SK-MEL-5 (cell line): ENCODE data around the gene RASL10B. TPM values are rescaled to one million over a fixed set of nuclear protein-coding genes. Genes with fewer than 3 reads are reported as not detected.

ENCODE experiments used
- DNase-seq: peaks from one replicate; pipeline ENCODE4 v3.0.0-alpha.2; 2016; ENCODE audit warnings: low read depth, low spot score
- in situ Hi-C: cut with HindIII; loops from 2 replicates; pipeline ENCODE4 v1.10.0; 2016; ENCODE audit warnings: low sequenced_read_pairs, high pct_unique_total_duplicates, low pct_unique_long_range_greater_than_20kb
- total RNA-seq: library from RNA; depleted of rRNA; stranded (reverse); fragments of >200 nt; shearing (Covaris generic); gene quantifications from 2 replicates; pipeline ENCODE4 v1.2.3, GENCODE V29; 2014; rRNA removed

The RASL10B gene
- total RNA-seq, 1 experiment from 2014 or later = 3.0 TPM

DNA sequence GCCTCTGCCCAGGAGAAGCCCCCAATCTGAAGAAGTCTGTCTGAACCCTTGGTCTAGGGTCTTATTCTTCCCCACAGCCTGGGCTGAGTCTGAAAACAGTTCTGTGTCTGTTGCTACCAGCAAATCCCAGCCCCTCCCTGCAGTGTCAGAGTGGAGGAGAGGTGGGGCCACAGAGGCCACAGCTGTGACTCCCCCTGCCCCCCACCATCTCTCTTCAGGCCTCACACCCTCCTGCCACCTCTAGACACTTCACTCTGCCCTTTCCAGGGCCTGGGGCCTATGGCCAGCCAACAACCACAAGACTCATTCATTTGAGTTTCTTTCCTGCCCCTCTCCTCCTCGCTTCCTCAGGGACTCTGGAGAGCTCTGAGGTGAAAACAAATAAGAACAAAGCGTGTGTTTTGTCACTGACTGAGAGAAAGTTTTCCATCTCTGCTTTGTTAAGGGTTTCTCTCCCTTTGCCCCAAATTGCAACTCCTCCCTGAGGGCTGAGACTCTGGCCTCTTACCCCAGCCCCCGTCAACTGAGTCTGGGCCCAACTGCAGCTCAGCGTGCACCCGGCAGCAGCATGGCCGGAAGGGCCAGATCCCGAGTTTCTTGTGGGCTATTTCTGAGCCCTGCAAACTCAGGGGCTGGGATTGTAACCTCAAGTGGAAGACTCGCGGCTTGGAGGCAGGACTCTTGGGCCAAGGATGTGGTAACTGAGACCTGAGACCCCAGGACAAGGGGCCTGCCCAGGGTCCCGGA is 42.4 kb downstream of the RASL10B start:
- DNase-seq = no peak
- in situ Hi-C loops = no loop called here

DNA sequence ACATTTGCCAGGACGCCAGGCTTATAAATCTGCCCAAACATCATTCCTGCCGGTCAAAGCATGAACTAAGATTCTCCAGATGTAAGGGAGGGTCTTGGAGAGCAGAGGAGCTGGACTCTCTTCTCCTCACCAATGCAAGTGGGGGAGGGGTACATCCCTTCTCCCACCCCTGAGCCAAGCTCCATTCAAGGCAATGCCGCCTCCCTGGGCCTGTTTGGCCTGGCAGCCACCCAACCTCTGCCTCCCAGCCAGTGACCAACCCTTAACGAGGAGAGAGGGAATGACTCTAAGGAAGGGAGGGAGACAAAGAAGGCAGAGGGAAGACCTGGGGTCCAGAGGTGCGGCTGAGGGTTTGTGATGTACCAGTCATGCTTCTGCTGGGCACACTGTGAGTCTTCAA is 43.1 kb downstream of the RASL10B start:
- in situ Hi-C loops = no loop called here
- DNase-seq = no peak

DNA sequence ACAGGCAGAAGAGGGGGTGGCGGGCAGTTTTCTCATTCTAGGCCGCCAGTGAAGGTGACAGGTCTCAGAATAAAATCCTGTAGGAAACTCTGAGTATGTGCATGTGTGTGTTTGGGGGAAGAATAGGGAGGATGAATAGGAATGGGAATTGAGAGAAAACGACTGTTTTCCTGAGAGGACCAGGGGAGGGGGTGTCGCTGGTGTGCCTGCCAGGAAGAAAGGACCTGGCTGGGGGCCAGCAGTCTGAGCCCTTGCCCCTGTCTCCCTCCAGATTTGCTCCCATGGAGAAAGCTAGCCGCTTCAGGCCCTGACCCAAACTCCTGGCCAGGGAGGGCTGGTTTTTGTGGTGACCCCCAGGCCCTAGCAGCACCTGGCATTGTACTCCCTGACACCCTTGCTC is 43.6 kb downstream of the RASL10B start:
- in situ Hi-C loops = no loop called here

DNA sequence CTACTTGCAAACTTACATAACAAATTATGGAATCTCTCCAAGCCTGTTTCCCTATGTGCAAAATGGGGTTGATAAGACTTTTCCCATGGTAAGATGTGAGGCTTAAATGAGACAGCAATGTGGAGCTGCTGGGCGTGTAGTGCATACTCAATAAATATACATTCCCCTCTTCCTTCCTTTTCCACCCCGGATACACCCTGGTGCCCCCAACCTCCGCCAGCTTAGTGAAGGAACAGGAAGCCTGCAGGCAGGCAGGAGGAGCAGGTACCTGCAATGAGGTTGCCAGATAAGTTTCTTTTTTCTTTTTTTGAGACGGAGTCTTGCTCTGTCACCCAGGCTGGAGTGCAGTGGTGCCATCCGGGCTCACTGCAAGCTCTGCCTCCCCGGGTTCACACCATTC is 44.1 kb downstream of the RASL10B start:
- in situ Hi-C loops = no loop called here

More for the DNA sequence above, 43.6 kb downstream of the RASL10B start:
- no peak for DNase-seq

DNA sequence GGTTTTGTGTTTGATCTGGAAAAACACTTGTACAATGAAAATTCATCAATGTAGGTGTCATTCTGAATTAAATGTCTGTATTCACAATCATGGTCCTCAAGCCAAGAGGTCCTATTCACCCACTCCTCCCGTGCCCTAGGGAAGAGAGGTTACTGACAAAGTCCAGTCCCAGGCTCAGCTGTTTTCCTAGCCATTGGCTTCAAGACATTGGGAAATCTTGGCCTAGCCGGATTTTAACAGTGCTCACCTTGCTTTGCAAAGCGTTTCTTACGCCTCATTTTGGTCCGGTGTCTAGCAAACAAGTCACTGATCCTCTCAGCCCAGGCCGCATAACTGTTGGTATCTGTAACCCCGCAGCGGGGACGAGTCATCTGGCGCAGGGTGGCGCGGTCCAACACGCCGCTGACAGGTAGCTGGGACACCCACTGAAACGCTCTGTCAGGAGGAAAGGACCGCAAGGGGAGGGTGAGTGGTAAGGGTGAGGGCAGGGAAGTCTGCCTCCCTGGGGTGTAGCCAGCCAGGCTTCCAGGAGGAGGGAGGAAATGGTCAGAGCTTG is 47.3 kb downstream of the RASL10B start:
- in situ Hi-C loops = no loop called here
- DNase-seq = no peak

More for the DNA sequence above, 44.1 kb downstream of the RASL10B start:
- no peak for DNase-seq

DNA sequence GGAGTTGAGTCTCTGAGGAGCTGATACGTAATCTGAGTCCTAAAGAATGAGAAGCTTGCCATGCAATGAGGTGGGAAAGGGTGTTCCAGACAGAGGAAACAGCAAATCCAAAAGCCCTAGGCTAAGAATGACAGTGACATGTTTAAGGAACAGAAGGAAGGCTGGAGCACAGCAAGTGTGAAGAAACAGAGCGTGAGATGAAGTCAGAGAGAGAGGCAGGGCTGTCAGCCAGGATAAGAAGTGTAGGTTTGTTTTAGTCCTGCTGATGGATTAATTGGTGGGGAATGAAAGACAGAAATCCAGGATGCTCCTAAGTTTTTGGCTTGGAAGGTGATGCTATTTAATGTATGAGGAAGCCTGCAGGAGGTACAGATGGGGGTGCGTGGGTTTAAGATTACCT is 49.5 kb downstream of the RASL10B start:
- in situ Hi-C loops = no loop called here
- no peak for DNase-seq

DNA sequence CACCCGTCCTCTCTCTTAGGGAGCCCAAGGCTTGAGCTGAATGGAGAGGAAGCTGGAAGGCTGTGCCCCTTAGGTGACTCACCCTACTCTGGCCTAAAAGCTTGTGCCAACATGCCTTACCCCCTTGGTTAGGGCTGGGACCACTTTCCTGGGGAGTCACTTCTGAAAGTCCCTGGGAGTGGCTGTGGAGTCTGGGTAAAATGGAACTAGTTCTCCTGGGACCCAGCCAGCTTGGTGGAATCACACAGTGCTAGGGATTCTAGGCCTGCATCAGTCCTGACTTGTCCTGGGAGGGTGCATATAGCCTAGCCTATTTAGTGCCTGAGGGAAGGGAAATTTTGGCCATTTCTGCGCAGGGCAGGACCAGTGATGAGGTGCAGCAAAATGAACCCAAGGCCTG is 53.5 kb downstream of the RASL10B start:
- in situ Hi-C loops = no loop called here
- DNase-seq = no peak

DNA sequence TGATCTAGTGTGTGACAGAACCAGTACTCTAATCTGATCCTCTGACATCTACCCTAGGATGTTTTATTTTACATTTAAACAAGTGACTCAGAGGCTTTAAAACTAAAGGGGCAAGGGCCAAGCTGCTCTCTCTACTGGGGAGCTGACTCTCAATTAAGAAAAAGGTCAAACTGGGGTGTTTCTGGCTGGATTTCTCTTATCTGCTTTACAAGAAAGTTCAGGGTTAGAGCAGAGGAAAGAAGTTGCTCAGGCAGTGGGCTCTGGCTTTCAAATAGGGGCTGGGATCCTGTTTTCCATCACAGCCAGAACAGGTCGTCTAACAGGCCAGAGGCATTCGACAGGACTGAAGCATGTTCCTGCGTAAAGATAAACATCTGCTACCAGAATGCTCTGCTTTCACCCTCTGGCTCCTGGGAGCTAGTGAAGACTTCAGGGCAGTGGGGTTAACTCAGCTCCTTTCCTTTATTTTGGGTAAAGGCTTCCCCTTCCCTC is 55.5 kb downstream of the RASL10B start:
- in situ Hi-C loops = no loop called here
- DNase-seq = no peak

DNA sequence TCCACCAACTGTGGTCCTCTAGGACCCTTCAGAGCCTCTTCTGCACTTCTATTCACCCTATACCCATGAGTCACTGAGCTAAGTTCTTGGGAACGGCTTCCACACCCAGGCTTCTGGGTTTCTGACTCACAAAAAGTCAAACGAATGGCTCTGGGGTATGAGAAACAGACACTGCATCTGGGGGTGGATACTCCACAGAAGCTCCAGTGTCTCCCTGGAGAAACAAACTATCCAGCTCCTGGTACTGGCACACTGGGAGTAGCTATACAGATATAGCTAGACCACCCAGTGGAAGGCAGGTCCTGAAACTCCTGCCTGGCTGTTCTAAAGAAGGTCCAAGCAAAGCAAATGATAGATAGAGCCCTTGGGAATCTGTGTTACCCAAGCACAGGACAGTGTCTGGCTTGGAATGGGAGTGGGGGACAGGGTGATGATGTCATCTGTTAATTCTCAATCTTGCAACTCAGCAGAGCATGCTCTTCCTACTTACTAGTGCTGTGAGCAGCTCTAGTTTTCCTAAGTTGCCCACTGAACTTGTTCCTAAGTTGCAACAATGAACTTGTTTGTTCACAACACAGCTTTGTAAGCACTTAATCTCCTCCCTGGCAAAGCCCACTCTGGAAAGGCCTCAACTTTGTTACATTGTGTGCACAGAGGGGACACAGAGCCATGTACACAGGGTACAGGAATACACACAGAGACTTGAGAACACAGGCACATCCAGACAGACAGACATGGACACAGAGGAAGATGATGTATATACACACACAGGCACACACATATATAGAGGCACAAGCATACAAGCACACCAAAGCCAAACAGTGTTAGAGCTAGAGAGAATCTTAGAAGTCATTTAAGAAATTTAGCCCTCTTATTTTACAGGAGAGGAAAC is 57.3 kb downstream of the RASL10B start:
- DNase-seq = no peak
- in situ Hi-C loops = no loop called here

DNA sequence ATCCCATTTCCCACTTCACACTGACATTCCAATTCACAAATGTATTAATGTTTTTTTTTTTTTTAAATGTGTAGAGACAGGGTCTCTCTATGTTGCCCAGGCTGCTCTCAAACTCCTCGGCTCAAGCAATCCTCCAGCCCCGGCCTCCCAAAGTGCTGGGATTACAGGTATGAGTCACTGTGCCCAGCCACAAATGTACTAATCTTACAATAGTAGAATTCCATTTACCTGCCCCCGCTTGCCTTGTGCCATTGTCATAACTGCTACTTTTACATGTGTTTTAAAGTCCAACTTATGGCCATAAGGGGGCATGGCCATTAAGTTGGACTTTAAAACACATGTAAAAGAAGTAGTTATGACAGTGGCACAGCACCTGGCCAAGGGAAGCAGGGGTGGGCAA is 59.4 kb downstream of the RASL10B start:
- in situ Hi-C loops = no loop called here

DNA sequence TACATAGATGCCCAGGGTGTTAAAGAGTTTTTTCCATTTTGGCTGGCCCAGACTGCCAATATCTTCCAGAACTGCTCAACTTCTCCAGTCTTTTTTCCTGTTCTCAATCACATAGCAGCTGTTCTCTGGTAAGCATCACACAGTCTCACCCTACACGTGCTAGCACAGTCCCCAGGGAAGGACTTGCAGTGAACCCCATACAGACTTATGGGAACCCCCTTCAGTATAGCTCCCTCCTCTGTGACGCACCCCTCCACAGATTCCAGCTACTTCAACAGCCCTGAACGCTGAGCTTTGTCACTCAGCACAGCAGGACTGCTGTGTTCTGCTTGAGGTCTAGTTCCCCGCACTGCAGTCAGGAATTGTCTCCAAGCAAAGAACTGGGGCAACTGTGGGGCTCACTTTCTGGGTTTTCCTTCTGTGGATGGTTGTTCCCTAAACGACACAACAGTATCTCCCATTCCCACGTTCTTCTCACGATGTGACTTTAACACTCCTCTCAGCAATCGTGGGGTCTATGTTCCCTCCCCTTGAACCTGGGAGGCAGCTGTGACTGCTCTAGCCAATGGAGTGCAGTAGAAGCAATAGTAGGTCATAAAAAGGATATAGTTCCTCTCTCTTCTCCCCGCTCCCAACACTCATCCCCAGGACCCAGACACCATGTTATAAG is 60.4 kb downstream of the RASL10B start:
- in situ Hi-C loops = no loop called here
- no peak for DNase-seq

More for the DNA sequence above, 59.4 kb downstream of the RASL10B start:
- DNase-seq = no peak

Other genes starting within 250 kb of the RASL10B start
- not detected in 2 replicates for gene SLFN12L, start 194.0 kb upstream of the RASL10B start, total RNA-seq
- gene SLFN14, start 170.8 kb upstream of the RASL10B start, total RNA-seq = not detected in 2 replicates
- 8.6 and 9.1 TPM in 2 replicates for gene PEX12, start 153.1 kb upstream of the RASL10B start, total RNA-seq
- gene AP2B1, start 144.3 kb upstream of the RASL10B start, total RNA-seq = 61.4 and 62.8 TPM in 2 replicates
- not detected in 2 replicates for gene GAS2L2, start 21.6 kb downstream of the RASL10B start, total RNA-seq
- not detected in 2 replicates for gene C17orf50, start 29.2 kb downstream of the RASL10B start, total RNA-seq
- gene MMP28, start 64.0 kb downstream of the RASL10B start, total RNA-seq = not detected in 2 replicates
- 17.4 and 18.7 TPM in 2 replicates for gene TAF15, start 77.8 kb downstream of the RASL10B start, total RNA-seq
- gene HEATR9, start 137.3 kb downstream of the RASL10B start, total RNA-seq = not detected in 2 replicates
- gene CCL5, start 148.7 kb downstream of the RASL10B start, total RNA-seq = 0.29 TPM in 1 of 2 replicates, not detected in the other
- gene RDM1, start 199.1 kb downstream of the RASL10B start, total RNA-seq = 0.40 and 0.45 TPM in 2 replicates
- gene LYZL6, start 212.1 kb downstream of the RASL10B start, total RNA-seq = not detected in 2 replicates
- gene CCL16, start 249.9 kb downstream of the RASL10B start, total RNA-seq = not detected in 2 replicates